BE2C (cell line): ENCODE measurements around the gene MCF2.

Experiments used
- DNase-seq: peaks from one replicate; pipeline ENCODE4 v3.0.0-alpha.2; 2020
- H3K27me3 ChIP-seq: fragments of 250-450 bp; sonication (Bioruptor Pico); 2 replicates; pipeline ENCODE4 v1.5.1; 2020; ENCODE audit warnings: mild to moderate bottlenecking
- H3K36me3 ChIP-seq: fragments of 250-450 bp; sonication (Bioruptor Pico); 2 replicates; pipeline ENCODE4 v1.5.1; 2020; ENCODE audit warnings: mild to moderate bottlenecking
- H3K4me1 ChIP-seq: fragments of 250-450 bp; sonication (Bioruptor Pico); 2 replicates; pipeline ENCODE4 v1.5.1; 2020
- H3K4me3 ChIP-seq: 2 replicates; pipeline ENCODE4 v1.5.1; 2011; ENCODE audit warnings: low read depth, low read length
- H3K9me3 ChIP-seq: fragments of 250-450 bp; sonication (Bioruptor Pico); 2 replicates; pipeline ENCODE4 v1.5.1; 2020
- TF ChIP-seq, protein P1 (sequence below): IDR thresholded peaks from 2 replicates; pipeline ENCODE4 v1.5.1; 2012; ENCODE audit warnings: mild to moderate bottlenecking, low read depth, low read length

The MCF2 gene

DNA sequence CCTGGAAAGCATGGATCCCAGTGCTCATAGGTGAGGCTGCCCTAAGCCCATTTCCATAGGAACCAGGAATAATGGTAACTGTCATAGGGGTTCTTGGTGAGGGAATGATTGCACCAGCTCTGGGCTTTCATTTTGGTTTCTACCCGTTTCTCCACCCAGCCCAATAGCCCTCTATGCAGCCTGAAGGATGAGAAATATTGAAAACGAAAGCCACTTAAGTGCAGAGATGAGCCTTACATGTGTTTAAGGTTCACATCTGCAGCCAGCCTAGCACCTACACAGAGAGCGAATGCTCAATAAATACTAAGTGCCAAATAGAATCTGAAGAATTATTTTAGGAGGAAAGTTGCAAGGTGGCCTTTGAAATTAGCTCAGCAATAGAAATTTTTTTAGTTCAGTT, 60.4 kb downstream of the MCF2 start:
- Histone ChIP-seq H3K27me3 (no peaks in the 10 kb centered on the region), H3K4me3 (no peak overlapping the region), H3K9me3 (no peaks in the 10 kb centered on the region), H3K36me3 (no peaks in the 10 kb centered on the region), H3K4me1 (no peaks in the 10 kb centered on the region)
- TF ChIP-seq, protein P1, sequence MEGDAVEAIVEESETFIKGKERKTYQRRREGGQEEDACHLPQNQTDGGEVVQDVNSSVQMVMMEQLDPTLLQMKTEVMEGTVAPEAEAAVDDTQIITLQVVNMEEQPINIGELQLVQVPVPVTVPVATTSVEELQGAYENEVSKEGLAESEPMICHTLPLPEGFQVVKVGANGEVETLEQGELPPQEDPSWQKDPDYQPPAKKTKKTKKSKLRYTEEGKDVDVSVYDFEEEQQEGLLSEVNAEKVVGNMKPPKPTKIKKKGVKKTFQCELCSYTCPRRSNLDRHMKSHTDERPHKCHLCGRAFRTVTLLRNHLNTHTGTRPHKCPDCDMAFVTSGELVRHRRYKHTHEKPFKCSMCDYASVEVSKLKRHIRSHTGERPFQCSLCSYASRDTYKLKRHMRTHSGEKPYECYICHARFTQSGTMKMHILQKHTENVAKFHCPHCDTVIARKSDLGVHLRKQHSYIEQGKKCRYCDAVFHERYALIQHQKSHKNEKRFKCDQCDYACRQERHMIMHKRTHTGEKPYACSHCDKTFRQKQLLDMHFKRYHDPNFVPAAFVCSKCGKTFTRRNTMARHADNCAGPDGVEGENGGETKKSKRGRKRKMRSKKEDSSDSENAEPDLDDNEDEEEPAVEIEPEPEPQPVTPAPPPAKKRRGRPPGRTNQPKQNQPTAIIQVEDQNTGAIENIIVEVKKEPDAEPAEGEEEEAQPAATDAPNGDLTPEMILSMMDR, result no peak
- no peak for DNase-seq

DNA sequence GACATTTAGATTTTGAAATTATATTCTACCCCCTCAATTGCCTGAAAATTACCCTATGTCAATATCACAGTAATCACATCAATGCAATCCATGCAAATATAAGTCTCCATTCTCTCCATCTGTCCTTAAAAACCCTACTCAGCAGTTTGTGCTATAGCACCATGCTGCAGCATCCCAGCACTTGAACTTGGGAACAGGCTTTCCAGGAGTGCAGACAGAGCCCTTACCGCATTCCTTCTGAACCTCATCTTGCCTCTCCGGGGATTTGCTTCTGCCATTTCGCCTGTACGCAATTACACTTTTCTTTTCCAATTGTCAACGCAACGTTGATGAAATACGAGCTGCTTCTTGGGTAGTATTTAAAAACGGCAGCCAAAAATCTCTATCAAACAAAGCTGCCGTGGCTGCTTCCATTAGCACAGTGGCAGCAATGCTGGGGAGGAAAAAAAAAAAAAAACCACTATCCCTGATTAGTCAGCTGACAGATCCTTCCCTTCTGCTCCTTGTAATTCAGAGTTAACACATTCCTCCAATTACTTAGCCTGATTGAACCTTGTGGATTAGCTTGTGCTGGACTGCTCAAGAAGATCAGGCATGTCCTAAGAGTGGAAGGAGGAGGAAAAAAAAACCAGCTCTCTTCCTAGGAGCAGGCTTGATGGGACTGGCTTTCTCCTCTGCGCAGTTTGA, 65.6 kb downstream of the MCF2 start:
- no peak overlapping the region for H3K4me3 ChIP-seq

DNA sequence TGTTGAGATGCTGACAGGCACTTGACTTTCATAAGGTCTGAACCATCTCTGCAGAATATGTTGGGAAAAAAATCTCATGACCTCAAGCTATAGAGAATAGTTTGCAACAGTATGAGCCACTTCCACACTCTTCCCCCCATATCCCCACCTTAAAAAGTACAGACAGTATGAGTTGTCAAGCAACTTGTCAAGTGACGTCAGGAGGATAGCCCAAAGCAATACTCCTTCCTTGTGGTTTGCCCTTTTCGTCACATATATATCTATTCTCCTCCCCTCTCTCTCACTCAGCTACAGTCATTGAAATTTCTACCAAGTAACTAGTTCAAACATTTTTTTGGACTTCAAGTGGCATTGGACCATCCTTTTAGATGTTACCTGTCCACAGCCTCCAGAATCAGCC, 67.7 kb downstream of the MCF2 start:
- Histone ChIP-seq H3K4me1 (no peaks in the 10 kb centered on the region), H3K9me3 (no peaks in the 10 kb centered on the region), H3K4me3 (no peak overlapping the region), H3K36me3 (no peaks in the 10 kb centered on the region), H3K27me3 (no peaks in the 10 kb centered on the region)
- TF ChIP-seq, protein P1, result no peak
- DNase-seq, result no peak

More for the DNA sequence above, 65.6 kb downstream of the MCF2 start:
- no peaks in the 10 kb centered on the region for H3K9me3 ChIP-seq
- H3K4me1 ChIP-seq, result no peaks in the 10 kb centered on the region
- TF ChIP-seq, protein P1, result no peak
- no peak for DNase-seq
- H3K27me3 ChIP-seq, result no peaks in the 10 kb centered on the region
- H3K36me3 ChIP-seq, result no peaks in the 10 kb centered on the region

DNA sequence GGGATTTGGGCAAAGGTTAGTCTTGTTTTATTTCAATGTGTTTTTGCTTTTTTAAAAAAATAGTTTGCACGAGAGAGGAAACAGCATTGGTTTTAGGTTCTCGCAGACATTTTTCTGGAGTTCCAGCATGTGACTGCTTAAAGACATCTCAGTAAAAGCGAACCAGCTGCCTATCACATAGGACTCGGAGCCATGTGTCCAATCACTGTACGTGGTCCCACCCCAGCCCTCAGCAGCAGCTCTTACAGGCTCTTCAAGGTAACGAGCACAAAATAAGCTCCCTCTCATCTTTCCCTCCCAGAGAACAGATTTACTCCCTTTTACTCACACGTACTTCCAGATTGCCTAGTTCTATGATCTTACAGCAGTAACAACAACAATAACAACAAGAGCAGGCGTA, 68.7 kb downstream of the MCF2 start:
- Histone ChIP-seq H3K4me3 (no peak overlapping the region), H3K9me3 (no peaks in the 10 kb centered on the region), H3K36me3 (no peaks in the 10 kb centered on the region), H3K4me1 (no peaks in the 10 kb centered on the region), H3K27me3 (no peaks in the 10 kb centered on the region)
- DNase-seq, result no peak
- TF ChIP-seq, protein P1, result no peak

DNA sequence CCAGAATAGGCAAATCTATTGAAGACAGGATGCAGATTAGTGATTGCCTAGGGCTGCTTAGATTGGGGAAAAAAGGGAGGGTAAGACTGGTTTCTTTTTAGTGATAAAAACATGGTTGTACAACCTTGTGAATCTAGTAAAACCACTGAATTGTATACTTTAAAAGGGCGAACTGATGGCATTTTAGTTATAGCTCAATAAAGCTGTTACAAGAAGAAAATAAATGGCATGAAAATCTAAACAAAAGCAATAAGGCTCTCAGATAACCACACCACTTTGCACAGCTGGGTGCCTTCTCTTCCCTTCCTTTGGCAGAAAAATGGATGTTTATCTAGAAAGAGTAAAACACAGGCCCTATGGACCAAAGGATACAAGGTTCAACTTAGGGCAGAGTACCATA, 107.9 kb downstream of the MCF2 start:
- Histone ChIP-seq H3K4me3 (no peak overlapping the region), H3K9me3 (no peaks in the 10 kb centered on the region), H3K4me1 (no peaks in the 10 kb centered on the region), H3K36me3 (no peaks in the 10 kb centered on the region), H3K27me3 (no peaks in the 10 kb centered on the region)
- no peak for DNase-seq
- TF ChIP-seq, protein P1, result no peak

DNA sequence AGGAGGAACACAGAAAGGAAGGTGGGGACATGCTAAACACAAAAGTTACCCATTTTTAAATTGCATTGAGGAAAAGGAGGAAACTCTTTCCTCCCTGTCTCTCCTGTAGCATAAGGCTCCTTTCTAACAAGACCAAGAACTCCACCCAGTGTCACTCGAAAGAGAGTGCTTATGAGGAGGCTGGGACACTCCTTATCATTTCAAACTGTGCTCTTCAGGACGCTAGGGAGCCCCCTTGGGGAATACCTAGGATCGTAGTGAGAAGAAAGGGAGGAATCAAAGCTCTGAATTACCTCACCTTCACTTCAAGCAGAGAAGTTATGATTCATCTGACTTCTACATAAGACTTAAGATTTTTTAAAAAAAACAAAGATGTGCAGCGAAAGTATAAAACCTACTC, 111.9 kb downstream of the MCF2 start:
- Histone ChIP-seq H3K9me3 (no peaks in the 10 kb centered on the region), H3K27me3 (no peaks in the 10 kb centered on the region), H3K36me3 (no peaks in the 10 kb centered on the region), H3K4me1 (no peaks in the 10 kb centered on the region), H3K4me3 (no peak overlapping the region)
- TF ChIP-seq, protein P1, result no peak
- DNase-seq, result no peak
